K562 (cell line): ENCODE measurements around the gene DHDH.
"Not testable (repeated sequence)": the region's sequence is repeated elsewhere in the genome, so short reads cannot be mapped to it uniquely, and the experiment has no call there.

Experiments
- FOXJ2 ChIP-seq: fragments of 200-800 bp; sonication (Bioruptor generic); IDR thresholded peaks from 2 replicates; pipeline ENCODE4 v1.6.1; 2016; ENCODE audit warnings: missing genetic modification characterization, missing compliant biosample characterization
- NFIC ChIP-seq: fragments of 450-650 bp; IDR thresholded peaks from 2 replicates; pipeline ENCODE4 v1.6.1; 2017; ENCODE audit warnings: mild to moderate bottlenecking, inconsistent platforms
- SRF ChIP-seq, 2 experiments: fragments of 250-450, 450-650 bp in 1 of 2; sonication (Bioruptor Pico) in 1 of 2; sonication (generic) in 1 of 2; formaldehyde crosslinking; IDR thresholded peaks; 2 replicates each; pipeline versions ENCODE4 v1.5.0 to v1.5.1; 2020 to 2022; ENCODE audit warnings: mild to moderate bottlenecking in 1 of 2, missing genetic modification reagents in 1 of 2
- TF ChIP-seq, protein P1 (sequence below): fragments of 450-650 bp; IDR thresholded peaks from 2 replicates; pipeline ENCODE4 v1.6.1; 2016; ENCODE audit warnings: low read depth
- TF ChIP-seq, protein P2 (sequence below), 3 experiments: IDR thresholded peaks in 2 of 3; conservative IDR thresholded peaks in 1 of 3; 2 replicates each; pipeline ENCODE4 v1.5.1; 2011 to 2012; ENCODE audit warnings: low read length in 3 of 3, mild to moderate bottlenecking in 3 of 3, control low read depth in 2 of 3, improper control_type of control experiment in 1 of 3, inconsistent platforms in 1 of 3, low read depth in 1 of 3, mixed read lengths in 1 of 3, moderate library complexity in 1 of 3; ENCODE audit not compliant: insufficient read depth in 2 of 3
- TF ChIP-seq, protein P3 (sequence below), 2 experiments: fragments of 450-650 bp in 1 of 2; sonication (generic) in 1 of 2; formaldehyde crosslinking in 1 of 2; IDR thresholded peaks in 1 of 2; conservative IDR thresholded peaks in 1 of 2; 2 replicates each; pipeline versions ENCODE4 v1.6.1 to v1.8.1; 2016 to 2023; ENCODE audit warnings: mild to moderate bottlenecking in 2 of 2, moderate library complexity in 2 of 2, inconsistent platforms in 1 of 2, missing genetic modification reagents in 1 of 2

DNA sequence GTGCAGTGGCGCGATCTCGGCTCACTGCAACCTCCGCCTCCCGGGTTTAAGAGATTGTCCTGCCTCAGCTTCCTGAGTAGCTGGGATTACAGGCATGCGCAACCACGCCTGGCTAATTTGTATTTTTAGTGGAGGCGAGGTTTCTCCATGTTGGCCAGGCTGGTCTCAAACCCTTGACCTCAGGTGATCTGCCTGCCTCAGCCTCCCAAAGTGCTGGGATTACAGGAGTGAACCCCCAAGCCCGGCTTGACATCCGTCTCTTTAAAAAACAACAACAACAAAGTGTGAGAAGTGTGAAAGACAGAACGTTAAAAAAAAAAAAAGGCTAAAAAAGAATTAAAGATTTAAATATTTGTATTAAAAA, 34.1 kb upstream of the DHDH start:
- TF ChIP-seq, protein P1, sequence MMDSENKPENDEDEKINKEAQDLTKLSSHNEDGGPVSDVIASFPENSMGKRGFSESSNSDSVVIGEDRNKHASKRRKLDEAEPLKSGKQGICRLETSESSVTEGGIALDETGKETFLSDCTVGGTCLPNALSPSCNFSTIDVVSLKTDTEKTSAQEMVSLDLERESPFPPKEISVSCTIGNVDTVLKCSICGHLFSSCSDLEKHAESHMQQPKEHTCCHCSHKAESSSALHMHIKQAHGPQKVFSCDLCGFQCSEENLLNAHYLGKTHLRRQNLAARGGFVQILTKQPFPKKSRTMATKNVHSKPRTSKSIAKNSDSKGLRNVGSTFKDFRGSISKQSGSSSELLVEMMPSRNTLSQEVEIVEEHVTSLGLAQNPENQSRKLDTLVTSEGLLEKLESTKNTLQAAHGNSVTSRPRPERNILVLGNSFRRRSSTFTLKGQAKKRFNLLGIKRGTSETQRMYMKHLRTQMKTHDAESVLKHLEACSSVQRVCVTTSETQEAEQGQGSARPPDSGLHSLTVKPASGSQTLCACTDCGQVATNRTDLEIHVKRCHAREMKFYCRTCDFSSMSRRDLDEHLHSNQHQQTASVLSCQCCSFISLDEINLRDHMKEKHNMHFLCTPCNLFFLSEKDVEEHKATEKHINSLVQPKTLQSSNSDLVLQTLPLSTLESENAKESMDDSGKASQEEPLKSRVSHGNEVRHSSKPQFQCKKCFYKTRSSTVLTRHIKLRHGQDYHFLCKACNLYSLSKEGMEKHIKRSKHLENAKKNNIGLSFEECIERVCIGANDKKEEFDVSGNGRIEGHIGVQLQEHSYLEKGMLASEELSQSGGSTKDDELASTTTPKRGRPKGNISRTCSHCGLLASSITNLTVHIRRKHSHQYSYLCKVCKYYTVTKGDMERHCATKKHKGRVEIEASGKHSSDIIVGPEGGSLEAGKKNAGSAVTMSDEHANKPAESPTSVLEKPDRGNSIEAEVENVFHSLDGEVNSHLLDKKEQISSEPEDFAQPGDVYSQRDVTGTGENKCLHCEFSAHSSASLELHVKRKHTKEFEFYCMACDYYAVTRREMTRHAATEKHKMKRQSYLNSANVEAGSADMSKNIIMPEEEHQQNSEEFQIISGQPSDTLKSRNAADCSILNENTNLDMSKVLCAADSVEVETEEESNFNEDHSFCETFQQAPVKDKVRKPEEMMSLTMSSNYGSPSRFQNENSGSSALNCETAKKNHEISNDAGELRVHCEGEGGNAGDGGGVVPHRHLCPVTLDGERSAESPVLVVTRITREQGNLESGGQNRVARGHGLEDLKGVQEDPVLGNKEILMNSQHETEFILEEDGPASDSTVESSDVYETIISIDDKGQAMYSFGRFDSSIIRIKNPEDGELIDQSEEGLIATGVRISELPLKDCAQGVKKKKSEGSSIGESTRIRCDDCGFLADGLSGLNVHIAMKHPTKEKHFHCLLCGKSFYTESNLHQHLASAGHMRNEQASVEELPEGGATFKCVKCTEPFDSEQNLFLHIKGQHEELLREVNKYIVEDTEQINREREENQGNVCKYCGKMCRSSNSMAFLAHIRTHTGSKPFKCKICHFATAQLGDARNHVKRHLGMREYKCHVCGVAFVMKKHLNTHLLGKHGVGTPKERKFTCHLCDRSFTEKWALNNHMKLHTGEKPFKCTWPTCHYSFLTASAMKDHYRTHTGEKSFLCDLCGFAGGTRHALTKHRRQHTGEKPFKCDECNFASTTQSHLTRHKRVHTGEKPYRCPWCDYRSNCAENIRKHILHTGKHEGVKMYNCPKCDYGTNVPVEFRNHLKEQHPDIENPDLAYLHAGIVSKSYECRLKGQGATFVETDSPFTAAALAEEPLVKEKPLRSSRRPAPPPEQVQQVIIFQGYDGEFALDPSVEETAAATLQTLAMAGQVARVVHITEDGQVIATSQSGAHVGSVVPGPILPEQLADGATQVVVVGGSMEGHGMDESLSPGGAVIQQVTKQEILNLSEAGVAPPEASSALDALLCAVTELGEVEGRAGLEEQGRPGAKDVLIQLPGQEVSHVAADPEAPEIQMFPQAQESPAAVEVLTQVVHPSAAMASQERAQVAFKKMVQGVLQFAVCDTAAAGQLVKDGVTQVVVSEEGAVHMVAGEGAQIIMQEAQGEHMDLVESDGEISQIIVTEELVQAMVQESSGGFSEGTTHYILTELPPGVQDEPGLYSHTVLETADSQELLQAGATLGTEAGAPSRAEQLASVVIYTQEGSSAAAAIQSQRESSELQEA, result not testable (repeated sequence)
- peak; percentile 15; the same call in 1 of the 2 replicates for TF ChIP-seq FOXJ2 (tag)
- TF ChIP-seq, protein P2, sequence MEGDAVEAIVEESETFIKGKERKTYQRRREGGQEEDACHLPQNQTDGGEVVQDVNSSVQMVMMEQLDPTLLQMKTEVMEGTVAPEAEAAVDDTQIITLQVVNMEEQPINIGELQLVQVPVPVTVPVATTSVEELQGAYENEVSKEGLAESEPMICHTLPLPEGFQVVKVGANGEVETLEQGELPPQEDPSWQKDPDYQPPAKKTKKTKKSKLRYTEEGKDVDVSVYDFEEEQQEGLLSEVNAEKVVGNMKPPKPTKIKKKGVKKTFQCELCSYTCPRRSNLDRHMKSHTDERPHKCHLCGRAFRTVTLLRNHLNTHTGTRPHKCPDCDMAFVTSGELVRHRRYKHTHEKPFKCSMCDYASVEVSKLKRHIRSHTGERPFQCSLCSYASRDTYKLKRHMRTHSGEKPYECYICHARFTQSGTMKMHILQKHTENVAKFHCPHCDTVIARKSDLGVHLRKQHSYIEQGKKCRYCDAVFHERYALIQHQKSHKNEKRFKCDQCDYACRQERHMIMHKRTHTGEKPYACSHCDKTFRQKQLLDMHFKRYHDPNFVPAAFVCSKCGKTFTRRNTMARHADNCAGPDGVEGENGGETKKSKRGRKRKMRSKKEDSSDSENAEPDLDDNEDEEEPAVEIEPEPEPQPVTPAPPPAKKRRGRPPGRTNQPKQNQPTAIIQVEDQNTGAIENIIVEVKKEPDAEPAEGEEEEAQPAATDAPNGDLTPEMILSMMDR (IDR thresholded peaks at IDR 0.05 in 2 of 3, conservative IDR thresholded peaks at IDR 0.05 in 1 of 3; ENCODE audit: insufficient read depth in 2 of 3, low read depth in 1 of 3, low read length in 3 of 3), result not testable (repeated sequence)
- not testable (repeated sequence) for TF ChIP-seq NFIC; SRF (CRISPR knock-in tag; IDR thresholded peaks at IDR 0.05)
- TF ChIP-seq, protein P3, sequence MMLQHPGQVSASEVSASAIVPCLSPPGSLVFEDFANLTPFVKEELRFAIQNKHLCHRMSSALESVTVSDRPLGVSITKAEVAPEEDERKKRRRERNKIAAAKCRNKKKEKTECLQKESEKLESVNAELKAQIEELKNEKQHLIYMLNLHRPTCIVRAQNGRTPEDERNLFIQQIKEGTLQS (IDR thresholded peaks at IDR 0.05), result not testable (repeated sequence)
- TF ChIP-seq, protein P3 (CRISPR knock-in tag; conservative IDR thresholded peaks at IDR 0.05), result not testable (repeated sequence)
